HG02938 (cell line): Measurements from ENCODE around the gene MTSS2.

ENCODE experiments used
- ATAC-seq: cut with Tn5 transposase; IDR thresholded peaks from one replicate; pipeline ENCODE4 v1.9.1; 2021; ENCODE audit warnings: mild to moderate bottlenecking, moderate library complexity; ENCODE audit not compliant: unreplicated experiment

Gene MTSS2

GRCh38 chr16:70685938-70686375, at the start of gene MTSS2:
Gene MTSS2, minus strand, starts transcription at chr16:70686053. Its CDS starts 262 bp downstream, at chr16:70685791.
- no peak for ATAC-seq

- ATAC-seq: no peak
These were observed 49.5 kb upstream of the MTSS2 start for GRCh38 chr16:70735141-70735979.

- ATAC-seq: no peak
These were observed 48.8 kb upstream of the MTSS2 start for GRCh38 chr16:70734522-70735095.

- no peak for ATAC-seq
These were observed 45.1 kb upstream of the MTSS2 start for GRCh38 chr16:70730944-70731343.

- no peak for ATAC-seq
These were observed 44.2 kb upstream of the MTSS2 start for GRCh38 chr16:70730031-70730430.

- ATAC-seq: no peak
These were observed 43.4 kb upstream of the MTSS2 start for GRCh38 chr16:70729292-70729691.

GRCh38 chr16:70728150-70728549, 42.3 kb upstream of the MTSS2 start:
- no peak for ATAC-seq

GRCh38 chr16:70726892-70727361, 41.1 kb upstream of the MTSS2 start:
- no peak for ATAC-seq

GRCh38 chr16:70725912-70726828, 40.3 kb upstream of the MTSS2 start:
- ATAC-seq: no peak

GRCh38 chr16:70725024-70725911, 39.4 kb upstream of the MTSS2 start:
- ATAC-seq: no peak

GRCh38 chr16:70724146-70725023, 38.5 kb upstream of the MTSS2 start:
- ATAC-seq: no peak

GRCh38 chr16:70723740-70724145, 37.9 kb upstream of the MTSS2 start:
- no peak for ATAC-seq

GRCh38 chr16:70721202-70721963, 35.5 kb upstream of the MTSS2 start:
- ATAC-seq: no peak

GRCh38 chr16:70720425-70721201, 34.8 kb upstream of the MTSS2 start:
- no peak for ATAC-seq

- no peak for ATAC-seq
These were observed 31.2 kb upstream of the MTSS2 start for GRCh38 chr16:70717065-70717464.

GRCh38 chr16:70715860-70716357, 30.1 kb upstream of the MTSS2 start:
- no peak for ATAC-seq

- no peak for ATAC-seq
These were observed 29.4 kb upstream of the MTSS2 start for GRCh38 chr16:70715055-70715858.
